22Rv1 (cell line): ENCODE measurements around the gene CREG1.
A peak's percentile ranks its signal among the peaks of the same experiment; 100 is the strongest.
"Not testable (repeated sequence)": the region's sequence is repeated elsewhere in the genome, so short reads cannot be mapped to it uniquely, and the experiment has no call there.

Experiments used
- H3K27ac ChIP-seq: fragments of 450-650 bp; 2 replicates; pipeline ENCODE4 v1.5.1; 2017
- CTCF ChIP-seq: fragments of 450-650 bp; IDR thresholded peaks from 2 replicates; pipeline ENCODE4 v1.5.1; 2017; ENCODE audit warnings: mild to moderate bottlenecking
- ZFX ChIP-seq: fragments of 450-650 bp; IDR thresholded peaks from 2 replicates; pipeline ENCODE4 v1.6.1; 2017; ENCODE audit warnings: antibody characterized with exemption, borderline replicate concordance

CREG1 gene

GRCh38 chr1:167563579-167564246 lies 10.2 kb upstream of the CREG1 start:
- no peak for TF ChIP-seq CTCF
- no peak for TF ChIP-seq ZFX
- no peak overlapping the region for H3K27ac ChIP-seq

- no peak for TF ChIP-seq ZFX
- no peak for TF ChIP-seq CTCF
- H3K27ac ChIP-seq, result no peak overlapping the region
Observed at GRCh38 chr1:167562702-167563101, 9.1 kb upstream of the CREG1 start.

GRCh38 chr1:167561753-167562152 lies 8.2 kb upstream of the CREG1 start:
- TF ChIP-seq CTCF, result no peak
- no peak for TF ChIP-seq ZFX
- H3K27ac ChIP-seq, result no peak overlapping the region

- TF ChIP-seq CTCF, result peak; percentile 99
- TF ChIP-seq ZFX, result no peak
- no peak overlapping the region for H3K27ac ChIP-seq
Observed at GRCh38 chr1:167555971-167556714, 2.6 kb upstream of the CREG1 start.

- not testable (repeated sequence) for H3K27ac ChIP-seq
Observed at GRCh38 chr1:167555072-167555471, 1.5 kb upstream of the CREG1 start.

GRCh38 chr1:167554028-167554779 lies 642 bp upstream of the CREG1 start:
- no peak for TF ChIP-seq CTCF
- TF ChIP-seq ZFX, result no peak
- H3K27ac ChIP-seq, result peak overlapping the region; percentile 48

- H3K27ac ChIP-seq, result no peak overlapping the region
- TF ChIP-seq ZFX (no peak), CTCF (no peak)
Observed at GRCh38 chr1:167551362-167551761, 2.2 kb downstream of the CREG1 start.
